HL-60/S4 treated with phorbol 12-myristate 13-acetate at 8.2 ng/mL for 4 days and 3 days (cell line): ENCODE measurements around the gene VENTX.

Source experiments
- in situ Hi-C: fragments of 300-500 bp; cut with MboI; formaldehyde crosslinking; loops from 2 replicates; pipeline ENCODE4 v1.15.0; 2022; ENCODE audit warnings: low sequenced_read_pairs

Gene VENTX, protein sequence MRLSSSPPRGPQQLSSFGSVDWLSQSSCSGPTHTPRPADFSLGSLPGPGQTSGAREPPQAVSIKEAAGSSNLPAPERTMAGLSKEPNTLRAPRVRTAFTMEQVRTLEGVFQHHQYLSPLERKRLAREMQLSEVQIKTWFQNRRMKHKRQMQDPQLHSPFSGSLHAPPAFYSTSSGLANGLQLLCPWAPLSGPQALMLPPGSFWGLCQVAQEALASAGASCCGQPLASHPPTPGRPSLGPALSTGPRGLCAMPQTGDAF

DNA sequence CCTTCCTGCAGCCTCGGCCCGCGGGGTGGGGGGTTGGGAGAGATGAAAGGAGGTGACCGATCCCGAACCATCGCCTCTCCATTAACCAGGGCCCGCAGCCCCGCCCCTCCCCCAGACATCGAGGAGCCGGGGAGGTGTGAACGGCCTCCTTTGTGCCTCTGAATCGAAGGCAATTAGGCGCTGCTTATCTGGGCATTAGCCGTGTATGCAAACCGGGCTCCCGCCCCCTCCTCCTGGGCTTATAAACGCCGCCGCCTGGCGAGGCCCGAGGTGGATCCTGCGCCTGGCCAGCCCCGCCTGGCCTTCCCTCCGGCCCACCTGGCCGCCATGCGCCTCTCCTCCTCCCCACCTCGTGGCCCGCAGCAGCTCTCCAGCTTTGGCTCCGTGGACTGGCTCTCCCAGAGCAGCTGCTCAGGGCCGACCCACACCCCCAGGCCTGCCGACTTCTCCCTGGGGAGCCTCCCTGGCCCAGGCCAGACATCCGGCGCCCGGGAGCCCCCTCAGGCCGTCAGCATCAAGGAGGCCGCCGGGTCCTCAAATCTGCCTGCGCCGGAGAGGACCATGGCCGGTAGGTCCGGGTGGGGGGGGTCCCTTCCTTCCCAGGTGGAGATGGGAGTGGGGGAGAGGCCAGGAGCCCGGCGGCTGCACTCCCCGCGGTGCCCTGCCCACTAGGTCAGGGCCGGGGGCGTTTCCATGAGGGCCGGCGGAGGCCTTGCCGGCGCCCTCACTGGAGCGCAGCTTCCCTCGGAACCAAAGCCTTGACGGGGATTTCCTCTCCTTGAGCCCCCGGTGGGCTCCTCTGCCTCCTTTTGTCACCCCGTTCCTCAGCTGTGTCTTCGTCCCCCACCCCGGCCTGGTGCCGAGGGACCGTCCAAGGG is at the start of gene VENTX:
Gene VENTX, plus strand, starts transcription at position 268 of the 878 bp plus-strand sequence. Its CDS starts 60 bp downstream, at position 328.
- in situ Hi-C loops, result no loop called here

DNA sequence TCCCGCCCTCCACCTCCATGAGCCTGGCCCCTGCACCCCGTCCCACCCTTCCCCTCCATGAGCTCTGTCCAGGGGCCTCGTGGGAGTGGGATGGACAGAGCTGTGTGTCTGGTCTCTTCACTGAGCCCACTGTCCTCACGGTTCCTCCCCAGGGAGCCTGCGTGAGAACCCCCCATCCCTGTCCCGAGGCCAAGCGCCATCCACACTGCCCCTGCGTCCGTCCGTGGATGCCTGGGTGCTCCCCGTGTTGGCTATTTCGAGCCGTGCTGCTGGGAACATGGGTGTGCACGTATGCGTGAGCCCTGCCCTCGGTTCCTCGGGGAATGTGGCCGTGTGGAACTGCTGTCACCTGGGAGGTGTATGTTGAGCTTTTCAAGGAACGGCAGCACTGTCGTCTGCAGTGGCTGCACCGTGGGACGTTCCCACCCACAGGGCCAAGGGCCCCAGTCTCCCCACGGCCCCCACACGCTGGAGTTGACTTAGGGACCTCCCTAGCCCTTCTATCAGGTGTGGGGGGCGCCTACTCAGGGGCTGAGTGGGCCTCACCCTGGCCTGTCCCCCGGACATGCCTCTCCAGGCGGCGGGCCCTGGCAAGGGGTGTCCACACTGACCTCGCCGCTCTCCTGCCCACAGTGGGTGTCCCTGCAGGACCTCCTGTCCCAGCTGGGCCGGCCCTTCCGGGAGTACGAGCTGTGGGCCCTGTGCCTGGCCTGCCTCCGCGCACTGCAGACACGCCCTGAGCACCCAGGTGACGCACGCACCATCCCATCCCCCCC is 49.6 kb upstream of the VENTX start:
- in situ Hi-C loops, result no loop called here

DNA sequence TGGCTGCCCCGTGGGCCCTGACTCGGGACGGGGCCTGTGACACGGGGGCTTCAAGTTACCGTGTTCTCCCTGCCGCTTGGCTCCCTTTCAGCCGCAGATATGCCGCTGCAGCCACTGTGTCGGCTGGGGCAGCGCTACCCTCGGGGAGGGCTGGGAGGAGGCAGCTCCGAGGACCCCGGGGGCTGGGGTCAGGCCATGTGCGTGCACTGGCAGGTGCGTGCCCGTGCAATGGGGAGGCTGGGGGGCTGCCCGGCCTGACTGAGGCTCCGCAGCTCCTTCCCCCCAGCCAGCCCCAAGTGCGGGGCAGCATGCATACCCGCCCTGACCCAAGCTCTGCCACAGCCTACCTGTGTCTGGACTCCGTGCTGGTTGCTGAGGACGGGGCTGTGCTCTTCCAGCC is 48.4 kb upstream of the VENTX start:
- in situ Hi-C loops, result no loop called here

DNA sequence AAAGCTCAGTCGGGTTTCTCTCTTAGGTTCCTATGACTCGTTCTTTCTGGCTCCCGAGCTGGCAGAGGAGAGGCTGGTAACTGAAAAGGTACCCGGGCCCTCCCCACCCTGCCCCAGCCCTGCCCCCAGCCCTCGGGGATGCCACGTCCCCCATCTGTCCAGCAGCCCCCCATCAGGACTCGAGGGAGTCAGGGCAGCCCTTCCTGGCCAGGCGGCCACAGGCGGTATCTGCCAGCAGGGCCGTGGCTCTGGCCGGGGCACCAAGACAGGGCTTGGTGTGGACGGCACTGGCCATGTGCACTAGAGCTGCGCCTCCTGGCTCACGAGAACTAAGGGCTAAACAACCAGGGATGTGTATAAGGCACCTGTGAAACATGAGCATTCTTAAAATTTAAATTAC is 47.9 kb upstream of the VENTX start:
- in situ Hi-C loops, result no loop called here

DNA sequence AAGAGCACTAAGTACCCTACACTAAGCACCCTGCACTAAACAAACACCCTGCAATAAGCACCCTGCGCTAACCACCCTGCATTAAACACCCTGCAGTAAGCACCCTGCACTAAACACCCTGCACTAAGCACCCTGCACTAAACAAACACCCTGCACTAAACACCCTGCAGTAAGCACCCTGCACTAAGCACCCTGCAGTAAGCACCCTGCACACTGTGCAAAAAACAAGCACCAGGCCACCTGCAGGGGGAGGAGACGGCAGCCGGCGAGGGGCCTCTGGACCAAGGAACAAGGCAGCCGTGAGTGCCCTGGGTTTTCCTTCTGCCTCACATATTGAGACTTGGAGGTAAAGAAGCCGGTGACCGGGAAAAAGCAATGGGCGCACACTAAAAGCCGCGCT is 47.4 kb upstream of the VENTX start:
- in situ Hi-C loops, result no loop called here

DNA sequence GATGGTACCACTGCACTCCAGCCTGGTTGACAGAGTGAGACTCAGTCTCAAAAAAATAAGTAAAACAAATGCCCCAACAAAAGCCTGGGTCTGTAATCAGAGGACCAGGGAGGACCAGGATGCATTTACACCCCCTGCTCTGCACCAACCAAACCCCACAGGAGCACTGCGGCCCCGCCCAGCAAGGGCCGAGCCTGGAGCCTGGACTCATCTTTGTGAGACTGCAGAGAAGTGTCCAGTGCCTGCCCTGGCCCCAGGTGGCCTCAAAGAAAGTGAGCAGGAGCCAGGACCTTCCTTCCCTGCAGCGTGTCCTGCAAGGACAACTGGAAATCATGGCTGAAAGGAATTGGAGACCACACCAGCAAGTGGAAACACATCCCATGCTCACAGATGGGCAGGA is 46.0 kb upstream of the VENTX start:
- in situ Hi-C loops, result no loop called here

DNA sequence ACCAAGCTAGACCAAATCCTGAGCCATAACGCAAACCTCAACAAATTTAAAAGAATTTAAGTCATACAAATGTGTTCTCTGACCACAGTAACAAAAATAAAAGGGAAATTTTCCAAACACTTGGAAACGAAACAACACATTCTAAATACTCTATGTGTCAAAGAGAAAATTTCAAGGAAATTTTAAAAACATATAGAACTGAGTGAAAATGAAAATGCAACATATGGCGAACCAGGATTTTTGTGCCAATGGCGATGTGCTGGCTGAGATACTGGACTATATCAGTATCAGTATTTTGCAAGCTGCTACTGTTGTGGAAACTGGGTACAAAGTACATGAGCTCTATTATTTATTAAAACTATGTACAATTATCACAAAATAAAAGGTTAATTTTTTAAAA is 43.5 kb upstream of the VENTX start:
- in situ Hi-C loops, result no loop called here

DNA sequence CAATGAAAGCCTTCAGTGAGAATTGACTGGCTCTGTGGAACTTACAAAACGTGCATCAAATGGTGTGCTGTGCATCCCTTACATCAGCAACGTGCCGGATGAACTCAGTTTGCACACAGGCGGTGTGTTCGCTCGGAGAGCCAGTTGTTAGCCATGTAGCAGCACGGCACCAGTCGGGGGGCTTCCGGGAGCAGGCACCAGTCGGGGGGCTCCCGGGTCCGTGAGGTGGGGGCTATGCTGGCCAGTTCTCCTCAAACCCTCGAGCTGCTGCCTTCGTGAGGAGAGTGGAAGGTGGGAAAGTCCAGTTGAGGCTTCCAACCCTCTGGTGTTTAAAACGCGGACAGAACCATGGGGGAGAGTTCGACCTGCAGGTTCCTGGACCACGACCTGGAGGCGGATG is 42.6 kb upstream of the VENTX start:
- in situ Hi-C loops, result no loop called here

DNA sequence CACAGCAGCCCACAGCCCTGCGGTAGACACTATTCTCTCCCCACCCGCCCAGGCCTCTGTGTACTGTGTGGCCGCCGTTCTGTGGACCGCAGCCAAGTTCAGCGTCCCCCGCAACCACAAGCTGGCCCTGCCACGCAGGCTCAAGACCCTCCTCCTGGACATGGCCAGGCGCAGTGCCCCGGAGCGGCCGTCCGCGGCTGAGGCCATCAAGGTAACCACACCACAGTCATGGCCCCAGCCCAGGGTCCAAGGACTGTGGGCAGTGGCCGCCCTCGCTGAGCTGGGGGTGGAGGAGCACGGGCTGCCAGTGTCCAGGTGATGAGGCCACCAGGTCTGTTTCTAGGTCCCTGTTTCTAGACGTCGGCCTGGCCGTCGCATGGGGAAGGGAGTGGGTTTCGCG is 42.0 kb upstream of the VENTX start:
- in situ Hi-C loops, result no loop called here

DNA sequence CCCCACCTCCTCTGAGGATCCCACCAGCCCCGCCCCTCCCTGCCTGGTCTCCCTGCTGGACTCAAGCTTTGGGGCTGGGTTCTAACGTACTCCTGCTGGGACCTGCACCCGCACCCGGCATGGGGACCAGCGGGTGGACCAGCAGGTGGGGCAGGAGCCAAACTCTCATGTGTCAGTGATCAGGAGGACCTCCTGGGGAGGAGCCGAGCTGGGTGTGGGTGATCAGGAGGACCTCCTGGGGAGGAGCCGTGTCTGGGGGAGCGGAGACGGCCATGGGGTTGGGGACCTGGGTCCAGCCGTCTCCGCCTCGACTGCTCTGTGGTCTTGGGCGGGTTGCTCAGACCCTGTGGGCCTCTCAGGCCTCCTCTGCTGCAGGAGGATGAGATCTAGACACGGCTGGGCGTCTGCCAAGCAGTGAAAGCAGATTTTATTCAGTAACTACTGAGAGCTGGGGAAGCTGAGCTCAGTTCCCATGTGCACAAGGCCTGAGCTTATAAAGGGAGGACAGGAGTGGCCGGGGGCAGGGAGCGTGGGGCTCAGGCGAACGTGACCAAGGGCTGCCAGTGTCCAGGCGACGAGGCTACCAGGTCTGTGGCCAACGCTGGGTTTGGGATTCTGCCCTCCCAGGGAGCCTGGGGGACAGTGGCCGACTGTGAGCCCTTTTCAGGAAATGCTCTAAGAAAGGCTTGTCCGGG is 41.3 kb upstream of the VENTX start:
- in situ Hi-C loops, result no loop called here

DNA sequence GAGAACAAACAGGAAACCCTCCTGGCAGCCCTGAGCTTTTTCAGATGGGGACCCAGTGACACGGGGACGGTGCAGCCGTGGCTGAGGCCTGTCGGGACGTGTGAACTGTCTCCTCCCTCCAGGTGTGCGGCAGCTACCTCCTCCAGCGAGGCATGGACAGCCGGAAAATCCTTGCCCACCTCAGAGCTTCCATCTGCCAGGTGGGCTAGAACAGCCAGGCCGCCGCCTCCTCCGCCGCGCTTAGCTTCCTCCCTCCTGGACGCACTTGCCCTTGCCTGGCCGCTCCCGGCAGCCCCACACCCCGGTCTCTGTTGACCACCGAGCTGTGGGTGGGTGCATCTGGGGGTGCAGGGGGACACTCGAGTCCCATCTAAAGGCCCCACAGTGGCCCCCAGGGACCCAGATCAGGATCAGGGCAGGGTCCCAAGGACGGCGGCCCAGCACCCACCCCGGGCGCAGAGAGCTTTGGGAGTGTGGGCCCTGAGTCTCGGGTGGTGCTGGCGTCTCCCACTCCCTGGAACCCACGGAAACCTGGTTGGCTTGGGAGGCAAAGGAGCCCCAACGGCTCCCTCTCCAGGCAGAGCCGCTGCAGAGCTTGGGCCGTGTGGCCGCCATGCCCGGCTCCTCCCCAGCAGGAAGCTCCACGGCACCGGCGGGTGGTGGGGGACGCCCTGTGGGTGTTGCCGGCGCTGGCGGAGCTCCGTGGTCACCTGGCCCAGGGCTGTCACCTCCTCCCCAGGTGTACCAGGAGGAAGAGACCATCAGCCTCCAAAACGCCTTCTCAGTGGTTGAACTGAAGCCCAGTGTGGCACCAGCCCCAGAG is 40.5 kb upstream of the VENTX start:
- in situ Hi-C loops, result no loop called here

DNA sequence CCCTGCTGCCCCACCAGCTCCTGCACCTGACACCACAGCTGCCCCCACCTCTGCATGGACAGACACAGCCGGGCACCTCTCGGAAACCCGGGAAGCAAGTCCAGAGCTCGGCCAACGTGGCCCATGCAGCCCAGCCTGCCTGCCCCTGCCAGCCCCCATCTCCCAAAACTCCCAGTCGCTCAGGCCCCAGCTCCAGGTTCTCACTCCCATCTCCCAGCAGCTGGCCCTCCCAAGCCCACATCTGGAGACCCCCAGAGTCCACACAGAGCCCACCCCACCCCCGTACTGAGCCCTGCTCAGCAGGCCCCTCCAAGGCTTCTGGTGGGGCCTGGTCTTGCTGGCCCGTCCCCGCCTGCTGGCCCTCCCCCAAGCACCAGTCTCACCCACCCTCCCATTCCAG is 39.9 kb upstream of the VENTX start:
- in situ Hi-C loops, result no loop called here

DNA sequence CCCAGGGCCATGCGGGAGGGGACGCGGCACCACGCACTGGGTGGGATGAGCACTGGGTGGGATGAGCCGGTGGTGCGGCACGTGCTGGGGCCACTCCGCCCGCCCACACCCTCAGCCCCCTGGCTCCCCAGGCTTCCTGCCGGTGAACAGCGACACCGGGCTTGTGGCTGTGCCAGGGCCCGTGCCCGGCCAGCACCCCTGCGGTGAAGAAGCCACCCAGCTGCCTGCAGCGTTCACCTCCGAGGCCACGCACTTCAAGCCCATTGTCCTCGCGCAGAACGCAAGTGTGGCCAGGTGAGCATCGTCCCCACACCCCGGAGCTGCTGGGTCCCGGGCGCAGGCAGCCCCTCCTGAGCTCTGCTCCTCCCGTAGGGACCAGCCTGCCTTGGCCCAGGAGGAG is 39.4 kb upstream of the VENTX start:
- in situ Hi-C loops, result no loop called here

DNA sequence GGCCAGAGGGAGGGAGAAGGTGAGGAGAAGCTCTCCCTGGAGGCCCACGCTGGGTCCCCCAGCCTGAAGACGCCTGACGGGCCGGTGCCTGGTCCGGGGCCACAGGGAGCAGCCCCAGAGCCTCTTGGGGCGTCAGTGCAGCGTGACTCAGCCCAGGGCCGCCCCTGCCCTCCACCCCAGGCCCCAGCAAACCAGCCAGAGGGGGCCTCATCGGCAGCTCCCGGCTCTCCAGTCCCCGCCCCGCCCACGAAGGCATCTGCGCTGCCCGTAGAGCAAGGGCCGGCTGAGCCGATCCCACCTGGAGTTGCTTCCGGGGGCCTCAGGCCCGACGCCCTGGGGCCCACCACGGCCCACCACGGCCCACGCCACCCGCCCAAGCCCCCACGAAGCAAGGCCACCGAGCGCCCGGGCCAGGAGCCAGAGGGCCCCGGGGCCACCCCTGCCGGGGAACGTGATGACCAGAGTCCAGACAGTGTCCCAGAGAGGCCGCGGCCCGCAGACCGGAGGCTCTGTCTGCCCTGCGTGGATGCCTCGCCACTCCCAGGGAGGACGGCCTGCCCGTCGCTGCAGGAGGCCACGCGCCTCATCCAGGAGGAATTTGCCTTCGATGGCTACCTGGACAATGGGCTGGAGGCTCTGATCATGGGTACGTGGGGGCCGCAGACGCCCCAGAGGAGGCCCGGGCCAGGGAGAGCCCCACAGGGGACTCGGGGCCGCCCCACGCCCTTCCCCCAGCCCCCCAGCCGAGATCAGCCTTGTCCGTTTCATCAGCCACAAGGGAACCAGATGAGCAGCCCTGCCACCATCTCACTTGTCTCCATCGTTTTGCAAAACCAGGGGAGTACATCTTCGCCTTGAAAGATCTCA is 38.8 kb upstream of the VENTX start:
- in situ Hi-C loops, result no loop called here

DNA sequence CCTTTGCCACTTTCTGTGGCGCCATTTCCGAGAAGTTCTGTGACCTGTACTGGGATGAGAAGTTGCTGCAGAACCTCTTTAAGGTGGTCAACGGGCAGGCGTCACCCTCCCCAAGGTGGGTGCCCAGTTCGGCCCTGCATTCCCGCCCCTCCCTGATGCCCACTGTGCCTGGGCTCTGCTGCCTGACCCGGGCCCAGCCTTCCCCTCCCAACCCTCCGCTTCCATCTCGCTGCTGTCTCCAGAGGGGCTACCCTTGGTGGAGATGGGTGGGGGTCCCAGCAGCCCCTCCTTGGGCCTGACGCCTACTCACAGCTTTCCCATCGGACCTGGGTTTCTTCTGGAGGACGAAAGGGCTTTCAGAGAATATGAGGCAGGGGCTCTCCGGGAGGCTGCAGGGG is 38.2 kb upstream of the VENTX start:
- in situ Hi-C loops, result no loop called here

DNA sequence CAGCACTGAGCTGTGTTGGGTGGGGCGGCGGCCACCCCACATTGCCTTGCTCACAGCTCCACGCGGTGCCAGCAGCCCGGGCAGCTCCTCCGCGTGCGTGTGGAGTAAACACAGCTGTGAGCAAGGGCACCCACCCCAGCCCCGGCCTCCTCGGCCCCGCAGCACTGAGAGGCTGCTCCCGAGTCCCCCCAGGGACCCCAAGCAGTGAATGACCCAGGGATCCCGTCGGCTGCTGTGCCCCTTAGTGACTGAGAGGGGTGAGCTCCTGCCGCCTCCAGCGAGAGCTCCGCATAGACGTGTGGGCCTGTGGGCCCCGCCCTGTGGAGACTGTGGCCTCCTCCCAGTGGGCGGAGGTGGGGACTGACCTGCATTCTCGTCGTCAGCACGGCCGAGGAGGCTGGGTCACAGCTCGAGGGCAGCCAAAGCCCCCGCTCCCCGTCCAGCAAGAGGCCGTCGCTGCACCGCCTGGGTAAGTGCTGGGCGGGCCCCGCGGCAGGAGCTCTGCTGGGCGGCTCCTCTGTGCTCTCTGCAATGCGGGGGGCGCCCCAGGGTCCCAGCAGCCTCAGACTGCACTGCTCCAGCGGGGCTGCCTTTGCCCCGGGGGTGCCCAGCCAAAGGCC is 37.6 kb upstream of the VENTX start:
- in situ Hi-C loops, result no loop called here

DNA sequence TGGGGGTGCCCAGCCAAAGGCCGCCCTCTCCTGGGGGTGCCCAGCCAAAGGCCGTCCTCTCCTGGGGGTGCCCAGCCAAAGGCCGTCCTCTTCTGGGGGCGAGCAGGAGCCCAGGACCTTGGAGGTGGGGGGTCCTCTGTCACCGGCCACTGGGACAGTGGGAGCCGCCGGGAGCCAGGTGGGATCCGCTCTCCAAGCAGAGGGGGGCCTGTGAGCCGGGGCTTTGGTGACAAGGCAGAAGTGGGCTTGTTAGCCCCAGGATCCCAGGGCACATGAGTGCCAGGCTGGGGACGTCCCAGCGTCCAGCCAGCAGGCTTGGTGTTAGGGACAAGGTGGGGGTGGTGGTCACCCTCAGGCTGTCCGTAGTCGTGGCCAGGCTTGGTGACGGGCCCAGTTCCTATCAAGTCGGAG is 37.0 kb upstream of the VENTX start:
- in situ Hi-C loops, result no loop called here

DNA sequence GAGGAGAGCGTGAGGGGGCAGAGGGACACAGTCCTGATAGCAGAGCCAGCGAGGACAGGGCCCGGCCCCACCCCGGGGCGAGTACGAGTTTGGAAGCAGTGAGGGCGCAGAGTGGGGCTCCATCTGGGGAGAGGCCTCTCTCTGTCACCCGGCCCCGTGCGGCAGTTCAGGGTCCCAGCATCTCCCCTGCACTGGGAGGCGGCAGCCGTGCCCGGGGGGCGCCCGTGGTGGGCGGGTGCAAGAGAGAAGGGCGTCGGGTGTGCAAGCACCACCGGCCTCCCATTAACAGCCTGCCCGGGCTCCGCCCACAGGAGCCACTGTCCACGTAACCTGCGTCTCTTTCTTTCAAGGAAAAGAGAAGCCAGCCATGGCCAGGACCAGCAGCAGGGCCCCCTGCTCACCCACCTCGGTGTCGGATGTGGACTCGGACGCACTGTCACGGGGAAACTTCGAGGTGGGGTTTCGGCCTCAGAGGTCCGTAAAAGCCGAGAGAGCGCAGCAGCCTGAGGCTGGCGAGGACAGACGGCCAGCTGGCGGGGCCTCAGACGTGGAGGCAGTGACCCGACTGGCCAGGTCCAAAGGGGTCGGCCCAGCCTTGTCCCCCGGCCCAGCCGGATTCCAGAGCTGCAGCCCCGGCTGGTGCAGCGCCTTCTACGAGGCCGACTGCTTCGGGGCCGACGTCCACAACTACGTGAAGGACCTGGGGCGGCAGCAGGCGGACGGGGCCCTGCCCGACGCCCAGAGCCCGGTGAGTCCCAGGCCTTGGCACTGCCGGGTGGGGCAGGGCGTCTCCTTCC is 36.3 kb upstream of the VENTX start:
- in situ Hi-C loops, result no loop called here
